ENCODE results near the gene TBC1D23. TPM values are rescaled to one million over a fixed set of nuclear protein-coding genes. Genes with fewer than 3 reads are reported as not detected.
"Not testable (repeated sequence)": the region's sequence is repeated elsewhere in the genome, so short reads cannot be mapped to it uniquely, and the experiment has no call there.

Gene TBC1D23
- total RNA-seq, 1 experiment from 2014 or later = 34.8 TPM

GRCh38 chr3:100230710-100231109, 30.1 kb upstream of the TBC1D23 start:
- no peak for DNase-seq (ENCODE audit: unreplicated experiment)
- Mint-ChIP-seq H3K27me3 (ENCODE audit: insufficient read depth, unreplicated experiment) (no peaks in the 10 kb centered on the region), H3K4me1 (ENCODE audit: insufficient read depth, unreplicated experiment) (peaks cover 6% of the 10 kb centered on the region), H3K4me3 (ENCODE audit: unreplicated experiment) (no peak overlapping the region), H3K9me3 (ENCODE audit: unreplicated experiment) (peaks cover 6% of the 10 kb centered on the region), H3K27ac (ENCODE audit: low read depth, unreplicated experiment) (no peak overlapping the region), H3K36me3 (ENCODE audit: insufficient read depth, unreplicated experiment) (no peaks in the 10 kb centered on the region)
- TF ChIP-seq, protein P1, sequence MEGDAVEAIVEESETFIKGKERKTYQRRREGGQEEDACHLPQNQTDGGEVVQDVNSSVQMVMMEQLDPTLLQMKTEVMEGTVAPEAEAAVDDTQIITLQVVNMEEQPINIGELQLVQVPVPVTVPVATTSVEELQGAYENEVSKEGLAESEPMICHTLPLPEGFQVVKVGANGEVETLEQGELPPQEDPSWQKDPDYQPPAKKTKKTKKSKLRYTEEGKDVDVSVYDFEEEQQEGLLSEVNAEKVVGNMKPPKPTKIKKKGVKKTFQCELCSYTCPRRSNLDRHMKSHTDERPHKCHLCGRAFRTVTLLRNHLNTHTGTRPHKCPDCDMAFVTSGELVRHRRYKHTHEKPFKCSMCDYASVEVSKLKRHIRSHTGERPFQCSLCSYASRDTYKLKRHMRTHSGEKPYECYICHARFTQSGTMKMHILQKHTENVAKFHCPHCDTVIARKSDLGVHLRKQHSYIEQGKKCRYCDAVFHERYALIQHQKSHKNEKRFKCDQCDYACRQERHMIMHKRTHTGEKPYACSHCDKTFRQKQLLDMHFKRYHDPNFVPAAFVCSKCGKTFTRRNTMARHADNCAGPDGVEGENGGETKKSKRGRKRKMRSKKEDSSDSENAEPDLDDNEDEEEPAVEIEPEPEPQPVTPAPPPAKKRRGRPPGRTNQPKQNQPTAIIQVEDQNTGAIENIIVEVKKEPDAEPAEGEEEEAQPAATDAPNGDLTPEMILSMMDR (IDR thresholded peaks at IDR 0.05; ENCODE audit: unreplicated experiment) = no peak
- intact Hi-C loops (cut with micrococcal nuclease) = no loop called here
- CTCF ChIA-PET = interaction anchor here (0.8 kb wide), 1 partner anchor 422 kb away, joined by 3 read pairs; no protein-coding TSS in a partner anchor
- BruUV-seq (replicated peaks) = no TSS peak
- POLR2A ChIA-PET = interaction anchor here (0.6 kb wide), 1 partner anchor 121 kb away, joined by 3 read pairs; no protein-coding TSS in a partner anchor

DNA sequence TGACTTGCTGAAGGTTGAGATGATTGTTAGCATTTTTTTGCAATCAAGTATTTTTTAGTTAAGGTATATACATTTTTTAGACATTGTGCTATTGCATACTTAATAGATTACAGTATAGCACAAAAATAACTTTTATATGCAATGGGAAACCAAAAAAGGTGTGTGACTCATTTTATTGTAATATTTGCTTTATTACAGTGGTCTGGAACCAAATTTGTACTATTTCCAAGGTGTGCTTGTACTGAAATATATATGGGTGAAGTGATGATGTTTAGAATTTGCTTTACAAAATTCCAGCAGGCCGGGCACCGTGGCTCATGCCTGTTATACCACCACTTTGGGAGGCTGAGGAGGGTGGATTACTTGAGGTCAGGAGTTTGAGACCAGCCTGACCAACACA, 29.1 kb upstream of the TBC1D23 start:
- H3K27me3 Mint-ChIP-seq (ENCODE audit: insufficient read depth, unreplicated experiment) = no peaks in the 10 kb centered on the region
- no peak for DNase-seq (ENCODE audit: unreplicated experiment)
- ChIA-PET CTCF (no interaction called here), POLR2A (no interaction called here)
- BruUV-seq (replicated peaks) = no TSS peak
- H3K4me3 Mint-ChIP-seq (ENCODE audit: unreplicated experiment) = no peak overlapping the region
- TF ChIP-seq, protein P1 (IDR thresholded peaks at IDR 0.05; ENCODE audit: unreplicated experiment) = no peak
- H3K36me3 Mint-ChIP-seq (ENCODE audit: insufficient read depth, unreplicated experiment) = no peaks in the 10 kb centered on the region
- H3K9me3 Mint-ChIP-seq (ENCODE audit: unreplicated experiment) = peaks cover 6% of the 10 kb centered on the region
- H3K27ac Mint-ChIP-seq (ENCODE audit: low read depth, unreplicated experiment) = no peak overlapping the region
- H3K4me1 Mint-ChIP-seq (ENCODE audit: insufficient read depth, unreplicated experiment) = peaks cover 3% of the 10 kb centered on the region
- intact Hi-C loops (cut with micrococcal nuclease) = no loop called here

DNA sequence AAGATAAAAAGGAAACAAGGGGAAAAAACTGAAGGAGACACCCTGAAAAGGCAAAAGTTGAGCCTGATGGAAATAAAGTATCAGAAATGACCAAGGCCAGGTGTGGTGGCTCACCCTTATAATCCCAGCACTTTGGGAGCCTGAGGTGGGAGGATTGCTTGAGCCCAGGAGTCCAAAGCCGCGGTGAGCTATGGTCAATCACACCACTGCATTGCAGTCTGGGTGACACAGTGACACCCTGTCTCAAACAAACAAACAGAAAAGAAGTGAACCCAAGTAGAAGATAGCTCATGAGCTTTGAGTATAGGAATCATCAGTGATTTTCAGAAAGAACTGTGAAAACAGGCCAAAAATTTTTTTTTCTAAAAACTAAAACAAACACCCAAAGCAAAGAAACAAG, 26.4 kb upstream of the TBC1D23 start:
- Mint-ChIP-seq H3K9me3 (ENCODE audit: unreplicated experiment) (peaks cover under 1% of the 10 kb centered on the region), H3K27me3 (ENCODE audit: insufficient read depth, unreplicated experiment) (no peaks in the 10 kb centered on the region), H3K27ac (ENCODE audit: low read depth, unreplicated experiment) (no peak overlapping the region), H3K36me3 (ENCODE audit: insufficient read depth, unreplicated experiment) (no peaks in the 10 kb centered on the region), H3K4me3 (ENCODE audit: unreplicated experiment) (no peak overlapping the region), H3K4me1 (ENCODE audit: insufficient read depth, unreplicated experiment) (no peaks in the 10 kb centered on the region)
- intact Hi-C loops (cut with micrococcal nuclease) = no loop called here
- TF ChIP-seq, protein P1 (IDR thresholded peaks at IDR 0.05; ENCODE audit: unreplicated experiment) = no peak
- POLR2A ChIA-PET = no interaction called here
- no TSS peak for BruUV-seq (replicated peaks)
- no peak for DNase-seq (ENCODE audit: unreplicated experiment)
- CTCF ChIA-PET = interaction anchor here (0.6 to 1.7 kb wide), 2 partner anchors 14 to 213 kb away, joined by 3 to 5 read pairs; no protein-coding TSS in a partner anchor

GRCh38 chr3:100238599-100238998, 22.2 kb upstream of the TBC1D23 start:
- H3K9me3 Mint-ChIP-seq (ENCODE audit: unreplicated experiment) = no peaks in the 10 kb centered on the region
- no peaks in the 10 kb centered on the region for H3K27me3 Mint-ChIP-seq (ENCODE audit: insufficient read depth, unreplicated experiment)
- BruUV-seq (replicated peaks) = no TSS peak
- no peaks in the 10 kb centered on the region for H3K4me1 Mint-ChIP-seq (ENCODE audit: insufficient read depth, unreplicated experiment)
- POLR2A ChIA-PET = interaction anchor here (0.8 to 0.9 kb wide), 2 partner anchors 22 to 397 kb away, joined by 3 read pairs; partner anchors contain the start of gene TBC1D23
- CTCF ChIA-PET = interaction anchor here (1.0 kb wide), 1 partner anchor 10 kb away, joined by 4 read pairs; no protein-coding TSS in a partner anchor
- no peak overlapping the region for H3K27ac Mint-ChIP-seq (ENCODE audit: low read depth, unreplicated experiment)
- intact Hi-C loops (cut with micrococcal nuclease) = no loop called here
- no peaks in the 10 kb centered on the region for H3K36me3 Mint-ChIP-seq (ENCODE audit: insufficient read depth, unreplicated experiment)
- no peak for DNase-seq (ENCODE audit: unreplicated experiment)
- TF ChIP-seq, protein P1 (IDR thresholded peaks at IDR 0.05; ENCODE audit: unreplicated experiment) = no peak
- no peak overlapping the region for H3K4me3 Mint-ChIP-seq (ENCODE audit: unreplicated experiment)

DNA sequence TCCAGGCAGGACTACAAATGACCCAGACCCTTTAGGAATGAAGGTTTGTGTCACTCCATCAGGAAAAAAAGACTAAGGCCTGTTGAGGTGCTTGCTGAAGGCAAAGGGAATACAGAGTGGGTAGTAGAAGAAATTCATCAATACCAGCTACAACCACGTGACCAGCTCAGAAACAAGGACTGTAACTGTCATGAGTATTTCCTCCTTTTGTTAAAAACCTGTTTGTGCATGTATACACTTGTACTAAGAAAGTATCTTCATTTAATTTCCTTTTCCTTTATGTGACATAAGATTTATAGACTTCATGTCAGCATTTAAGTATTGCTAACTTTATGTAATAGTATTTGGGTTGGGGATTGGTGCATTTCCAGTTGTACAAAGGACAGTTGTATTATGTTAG, 18.3 kb upstream of the TBC1D23 start:
- DNase-seq (ENCODE audit: unreplicated experiment); H3K4me1 Mint-ChIP-seq (ENCODE audit: insufficient read depth, unreplicated experiment); H3K4me3 Mint-ChIP-seq (ENCODE audit: unreplicated experiment); H3K36me3 Mint-ChIP-seq (ENCODE audit: insufficient read depth, unreplicated experiment); H3K27ac Mint-ChIP-seq (ENCODE audit: low read depth, unreplicated experiment); BruUV-seq (replicated peaks); POLR2A ChIA-PET; H3K9me3 Mint-ChIP-seq (ENCODE audit: unreplicated experiment); H3K27me3 Mint-ChIP-seq (ENCODE audit: insufficient read depth, unreplicated experiment); intact Hi-C loops (cut with micrococcal nuclease): not testable (repeated sequence)
- CTCF ChIA-PET = interaction anchor here (1.2 kb wide), 1 partner anchor 12 kb away, joined by 5 read pairs; no protein-coding TSS in a partner anchor

Data from MCF 10A (cell line).